22Rv1 (cell line): ENCODE data around the gene CALHM2.

ENCODE experiments used
- CTCF ChIP-seq: fragments of 450-650 bp; IDR thresholded peaks from 2 replicates; pipeline ENCODE4 v1.5.1; 2017; ENCODE audit warnings: mild to moderate bottlenecking
- ZFX ChIP-seq: fragments of 450-650 bp; IDR thresholded peaks from 2 replicates; pipeline ENCODE4 v1.6.1; 2017; ENCODE audit warnings: antibody characterized with exemption, borderline replicate concordance

DNA sequence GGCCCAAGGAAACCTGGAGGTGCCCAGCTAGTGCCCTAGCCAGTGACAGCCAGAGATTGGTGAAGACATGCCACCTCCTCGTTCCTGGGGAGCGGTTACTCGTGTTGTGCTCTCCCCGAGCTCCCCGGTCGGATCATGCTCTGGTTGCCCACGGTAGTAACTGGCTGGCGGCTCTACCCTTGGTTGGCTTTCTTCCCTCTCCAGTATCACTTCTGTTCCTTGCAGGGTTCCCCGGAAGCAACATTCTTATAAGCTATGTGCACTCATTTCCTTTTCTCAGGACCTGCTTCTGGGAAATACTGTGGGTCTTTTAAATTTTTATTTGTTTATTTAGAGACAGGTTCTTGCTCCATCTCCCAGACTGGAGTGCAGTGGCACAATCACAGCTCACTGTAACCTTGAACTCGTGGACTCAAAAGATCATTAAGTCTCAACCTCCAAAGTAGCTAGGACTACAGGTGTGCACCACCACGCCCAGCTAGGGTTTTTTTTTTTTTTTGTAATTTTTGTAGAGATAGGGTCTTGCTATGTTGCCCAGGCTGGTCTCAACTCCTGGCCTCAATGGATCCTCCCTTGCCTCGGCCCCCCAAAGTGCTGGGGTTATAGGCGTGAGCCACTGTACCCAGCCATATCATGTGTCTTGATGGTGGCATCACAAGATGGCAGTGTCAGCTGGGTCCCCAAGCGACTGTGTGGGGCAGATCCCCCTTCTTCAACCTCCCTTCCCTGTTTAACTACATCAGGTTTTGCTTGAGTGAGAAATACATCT, 13.4 kb upstream of the CALHM2 start:
- no peak for TF ChIP-seq CTCF
- TF ChIP-seq ZFX: no peak
